NCI-H510A treated with DMSO at 0.1 percent for 48 hours (cell line): ENCODE results near the gene DPYSL3.

ENCODE experiments used
- DNase-seq: peaks from one replicate; lab custom pipeline; 2025; lab: John Stamatoyannopoulos, UW

The DPYSL3 gene

GRCh38 chr5:147403651-147404640, 105.9 kb downstream of the DPYSL3 start:
- DNase-seq = no peak

GRCh38 chr5:147400881-147401280, 109.0 kb downstream of the DPYSL3 start:
- no peak for DNase-seq

- no peak for DNase-seq
Observed at GRCh38 chr5:147400126-147400809, 109.6 kb downstream of the DPYSL3 start.

- DNase-seq = no peak
Observed at GRCh38 chr5:147398860-147399259, 111.0 kb downstream of the DPYSL3 start.

GRCh38 chr5:147397616-147398015, 112.3 kb downstream of the DPYSL3 start:
- DNase-seq = no peak

- no peak for DNase-seq
Observed at GRCh38 chr5:147396070-147396823, 113.6 kb downstream of the DPYSL3 start.

GRCh38 chr5:147393874-147394672, 115.8 kb downstream of the DPYSL3 start:
- no peak for DNase-seq

GRCh38 chr5:147391781-147392180, 118.1 kb downstream of the DPYSL3 start:
- peak; percentile 14 for DNase-seq

- DNase-seq = no peak
Observed at GRCh38 chr5:147390654-147391225, 119.1 kb downstream of the DPYSL3 start.

GRCh38 chr5:147388184-147389108, 121.4 kb downstream of the DPYSL3 start:
- peak; percentile 42 for DNase-seq

- DNase-seq = no peak
Observed at GRCh38 chr5:147387109-147387508, 122.8 kb downstream of the DPYSL3 start.

- DNase-seq = no peak
Observed at GRCh38 chr5:147384346-147385193, 125.3 kb downstream of the DPYSL3 start.

GRCh38 chr5:147382776-147383175, 127.1 kb downstream of the DPYSL3 start:
- DNase-seq = no peak

- DNase-seq = no peak
Observed at GRCh38 chr5:147381555-147381954, 128.3 kb downstream of the DPYSL3 start.

- no peak for DNase-seq
Observed at GRCh38 chr5:147377682-147378081, 132.2 kb downstream of the DPYSL3 start.

GRCh38 chr5:147375151-147375550, 134.7 kb downstream of the DPYSL3 start:
- no peak for DNase-seq

GRCh38 chr5:147373328-147373727, 136.5 kb downstream of the DPYSL3 start:
- no peak for DNase-seq

- no peak for DNase-seq
Observed at GRCh38 chr5:147372191-147372590, 137.7 kb downstream of the DPYSL3 start.

- DNase-seq = no peak
Observed at GRCh38 chr5:147371290-147371689, 138.6 kb downstream of the DPYSL3 start.
